Measurements from ENCODE around the gene TRIM34. TPM values are rescaled to one million over a fixed set of nuclear protein-coding genes. Genes with fewer than 3 reads are reported as not detected.
"Not testable (repeated sequence)": the region's sequence is repeated elsewhere in the genome, so short reads cannot be mapped to it uniquely, and the experiment has no call there.

The TRIM34 gene
- total and polyA plus RNA-seq, 2 experiments from 2014 or later, result 3.9 to 5.1 TPM

DNA sequence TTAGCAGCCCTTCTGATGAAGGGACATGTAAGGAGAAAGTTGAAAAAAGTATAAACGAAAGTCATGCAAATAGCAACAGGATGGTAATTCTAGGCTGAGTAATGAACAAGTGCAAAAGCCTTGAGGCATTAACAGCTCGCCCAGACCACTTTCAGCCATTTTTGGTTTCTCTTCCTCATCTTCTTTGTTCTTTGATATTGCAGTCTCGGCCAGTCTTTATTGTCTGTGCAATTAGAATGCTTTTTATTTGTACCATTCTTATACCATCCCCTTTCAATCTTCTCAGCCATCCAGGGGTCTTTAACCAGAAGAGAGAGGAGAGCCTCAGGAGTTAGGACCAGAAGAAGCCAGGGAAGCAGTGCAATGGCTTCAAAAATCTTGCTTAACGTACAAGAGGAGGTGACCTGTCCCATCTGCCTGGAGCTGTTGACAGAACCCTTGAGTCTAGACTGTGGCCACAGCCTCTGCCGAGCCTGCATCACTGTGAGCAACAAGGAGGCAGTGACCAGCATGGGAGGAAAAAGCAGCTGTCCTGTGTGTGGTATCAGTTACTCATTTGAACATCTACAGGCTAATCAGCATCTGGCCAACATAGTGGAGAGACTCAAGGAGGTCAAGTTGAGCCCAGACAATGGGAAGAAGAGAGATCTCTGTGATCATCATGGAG is 7.3 kb downstream of the TRIM34 start:
- no peaks in the 10 kb centered on the region for H3K4me1 ChIP-seq (ENCODE audit: insufficient read depth)
- H2AFZ ChIP-seq, result no peak overlapping the region
- 0 out of 2 replicates have a peak, but pooled peaks cover 4% of the 10 kb centered on the region for H3K36me3 ChIP-seq (ENCODE audit: low read depth)
- H3F3A ChIP-seq (ENCODE audit: insufficient read depth), result no peaks in the 10 kb centered on the region
- no peaks in the 10 kb centered on the region for H4K20me1 ChIP-seq (ENCODE audit: insufficient read depth)
- H3K27me3 ChIP-seq (replicated peaks; ENCODE audit: insufficient read depth), result no peaks in the 10 kb centered on the region
- no peak overlapping the region for H3K4me3 ChIP-seq
- H3K9me2 ChIP-seq (ENCODE audit: insufficient read depth), result no peaks in the 10 kb centered on the region
- H3K9ac ChIP-seq, result no peak overlapping the region
- no peak overlapping the region for H3K4me2 ChIP-seq (ENCODE audit: unreplicated experiment)
- no peak overlapping the region for H3K27ac ChIP-seq
- H3K9me3 ChIP-seq (ENCODE audit: low read depth), result no peaks in the 10 kb centered on the region
- 74 to 83% methylated on average over 5 of the region's 5 CpGs for WGBS, 2 experiments (ENCODE audit: low coverage in 1 of 2, low lambda C conversion rate in 2 of 2, missing lambda C conversion rate in 2 of 2)
- no peaks in the 10 kb centered on the region for H3K79me2 ChIP-seq (ENCODE audit: insufficient read depth)
- in situ Hi-C loops (cut with MboI), result no loop called here
- TF ChIP-seq EZH2phosphoT487 (IDR thresholded peaks at IDR 0.05; ENCODE audit: insufficient read depth, low read depth) (no peak), EZH2 (IDR thresholded peaks at IDR 0.05; ENCODE audit: insufficient read depth, poor library complexity, severe bottlenecking) (no peak)
- no peak for DNase-seq

DNA sequence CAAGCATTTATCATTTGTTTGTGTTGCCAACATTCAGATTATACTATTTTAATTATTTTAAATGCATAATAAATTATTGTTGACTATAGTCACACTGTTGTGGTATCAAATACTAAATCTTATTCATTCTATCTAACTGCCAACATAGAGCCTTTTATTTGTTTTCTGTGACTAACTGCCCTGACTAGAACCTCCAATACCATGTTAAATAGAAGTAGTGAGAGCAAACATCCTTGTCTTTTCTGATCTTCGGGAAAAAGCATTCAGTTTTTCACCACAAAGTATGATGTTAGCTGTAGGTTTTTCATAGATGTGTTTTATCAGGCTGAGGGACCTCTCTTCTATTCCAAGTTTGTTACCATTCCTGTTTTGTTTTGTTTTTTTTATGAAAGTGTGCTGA is 15.2 kb downstream of the TRIM34 start:
- H2AFZ ChIP-seq, result no peak overlapping the region
- no peaks in the 10 kb centered on the region for H3K9me3 ChIP-seq (ENCODE audit: low read depth)
- TF ChIP-seq EZH2phosphoT487 (IDR thresholded peaks at IDR 0.05; ENCODE audit: insufficient read depth, low read depth), result no peak
- H3K9me2 ChIP-seq (ENCODE audit: insufficient read depth), result no peaks in the 10 kb centered on the region
- H3K36me3 ChIP-seq (ENCODE audit: low read depth), result peaks cover 3% of the 10 kb centered on the region; the same call in 1 of the 2 replicates
- no peak overlapping the region for H3K4me2 ChIP-seq (ENCODE audit: unreplicated experiment)
- no peak overlapping the region for H3K4me3 ChIP-seq
- in situ Hi-C loops (cut with MboI), result no loop called here
- no peaks in the 10 kb centered on the region for H3F3A ChIP-seq (ENCODE audit: insufficient read depth)
- no peaks in the 10 kb centered on the region for H3K4me1 ChIP-seq (ENCODE audit: insufficient read depth)
- no peak overlapping the region for H3K27ac ChIP-seq
- no peaks in the 10 kb centered on the region for H3K79me2 ChIP-seq (ENCODE audit: insufficient read depth)
- 47 to 50% methylated on average over 1 of the region's 1 CpG for WGBS, 2 experiments (ENCODE audit: low coverage in 1 of 2, low lambda C conversion rate in 2 of 2, missing lambda C conversion rate in 2 of 2)
- no peak for DNase-seq
- H3K27me3 ChIP-seq (replicated peaks; ENCODE audit: insufficient read depth), result no peaks in the 10 kb centered on the region
- H3K9ac ChIP-seq, result no peak overlapping the region
- no peaks in the 10 kb centered on the region for H4K20me1 ChIP-seq (ENCODE audit: insufficient read depth)

DNA sequence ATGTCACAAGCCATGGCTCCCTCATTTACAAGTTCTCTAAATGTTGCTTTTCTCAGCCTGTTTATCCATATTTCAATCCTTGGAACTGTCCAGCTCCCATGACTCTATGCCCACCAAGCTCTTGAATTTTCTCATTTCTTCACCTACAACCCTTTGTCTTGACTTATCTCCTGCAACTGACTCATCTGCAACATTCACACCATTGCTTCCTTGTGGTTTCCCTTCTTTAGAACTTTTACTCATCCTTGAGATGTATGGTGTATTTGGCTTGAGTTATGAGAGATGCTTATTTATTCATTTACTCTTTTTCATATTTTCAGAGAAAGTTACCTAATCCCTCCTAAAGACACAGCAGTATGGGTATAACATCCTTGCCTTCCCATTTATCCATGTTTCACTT is 18.8 kb downstream of the TRIM34 start:
- DNase-seq, result no peak
- no peaks in the 10 kb centered on the region for H3K79me2 ChIP-seq (ENCODE audit: insufficient read depth)
- in situ Hi-C loops (cut with MboI), result no loop called here
- no peaks in the 10 kb centered on the region for H3K27me3 ChIP-seq (replicated peaks; ENCODE audit: insufficient read depth)
- H3K27ac ChIP-seq, result no peak overlapping the region
- no peaks in the 10 kb centered on the region for H3K9me2 ChIP-seq (ENCODE audit: insufficient read depth)
- no peak overlapping the region for H2AFZ ChIP-seq
- H3K4me1 ChIP-seq (ENCODE audit: insufficient read depth), result no peaks in the 10 kb centered on the region
- no peaks in the 10 kb centered on the region for H4K20me1 ChIP-seq (ENCODE audit: insufficient read depth)
- TF ChIP-seq EZH2phosphoT487 (IDR thresholded peaks at IDR 0.05; ENCODE audit: insufficient read depth, low read depth) (no peak), EZH2 (IDR thresholded peaks at IDR 0.05; ENCODE audit: insufficient read depth, poor library complexity, severe bottlenecking) (no peak)
- H3K4me3 ChIP-seq, result no peak overlapping the region
- H3K9ac ChIP-seq, result no peak overlapping the region
- H3F3A ChIP-seq (ENCODE audit: insufficient read depth), result no peaks in the 10 kb centered on the region
- no peaks in the 10 kb centered on the region for H3K9me3 ChIP-seq (ENCODE audit: low read depth)
- H3K4me2 ChIP-seq (ENCODE audit: unreplicated experiment), result no peak overlapping the region
- H3K36me3 ChIP-seq (ENCODE audit: low read depth), result peaks cover 3% of the 10 kb centered on the region; the same call in 1 of the 2 replicates

DNA sequence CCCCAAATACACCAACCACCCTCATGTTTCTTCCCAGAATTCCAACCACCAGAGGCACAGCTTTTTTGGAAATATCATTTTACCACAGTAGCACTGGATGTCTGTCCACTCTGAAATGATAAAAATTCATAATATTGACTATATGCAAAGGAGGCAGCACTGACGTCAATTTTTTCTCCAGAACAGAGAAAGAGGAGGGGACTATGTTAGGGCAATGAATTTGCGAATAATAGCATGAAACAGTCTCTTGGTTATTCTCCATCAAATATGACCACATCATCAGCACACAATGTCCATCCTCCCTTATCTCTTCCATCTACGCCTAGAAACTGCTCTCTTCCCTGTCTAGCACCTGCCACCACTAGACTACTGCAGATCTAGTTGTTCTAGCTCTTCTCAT is 21.3 kb downstream of the TRIM34 start:
- Histone ChIP-seq H3K79me2 (ENCODE audit: insufficient read depth) (no peaks in the 10 kb centered on the region), H3K9me3 (ENCODE audit: low read depth) (no peaks in the 10 kb centered on the region), H3K9me2 (ENCODE audit: insufficient read depth) (no peaks in the 10 kb centered on the region), H4K20me1 (ENCODE audit: insufficient read depth) (no peaks in the 10 kb centered on the region), H3K36me3 (ENCODE audit: low read depth) (peaks cover 3% of the 10 kb centered on the region; the same call in 1 of the 2 replicates), H3K4me1 (ENCODE audit: insufficient read depth) (no peaks in the 10 kb centered on the region), H3K27me3 (replicated peaks; ENCODE audit: insufficient read depth) (no peaks in the 10 kb centered on the region), H3K27ac (no peak overlapping the region), H3K4me3 (no peak overlapping the region), H3F3A (ENCODE audit: insufficient read depth) (no peaks in the 10 kb centered on the region), H3K4me2 (ENCODE audit: unreplicated experiment) (no peak overlapping the region), H2AFZ (no peak overlapping the region), H3K9ac (no peak overlapping the region)
- in situ Hi-C loops (cut with MboI), result no loop called here
- WGBS, 2 experiments (ENCODE audit: low coverage in 1 of 2, low lambda C conversion rate in 2 of 2, missing lambda C conversion rate in 2 of 2), result 82 to 93% methylated on average over 3 of the region's 3 CpGs
- TF ChIP-seq EZH2phosphoT487 (IDR thresholded peaks at IDR 0.05; ENCODE audit: insufficient read depth, low read depth), result no peak
- TF ChIP-seq EZH2 (IDR thresholded peaks at IDR 0.05; ENCODE audit: insufficient read depth, poor library complexity, severe bottlenecking), result no peak
- DNase-seq, result no peak

DNA sequence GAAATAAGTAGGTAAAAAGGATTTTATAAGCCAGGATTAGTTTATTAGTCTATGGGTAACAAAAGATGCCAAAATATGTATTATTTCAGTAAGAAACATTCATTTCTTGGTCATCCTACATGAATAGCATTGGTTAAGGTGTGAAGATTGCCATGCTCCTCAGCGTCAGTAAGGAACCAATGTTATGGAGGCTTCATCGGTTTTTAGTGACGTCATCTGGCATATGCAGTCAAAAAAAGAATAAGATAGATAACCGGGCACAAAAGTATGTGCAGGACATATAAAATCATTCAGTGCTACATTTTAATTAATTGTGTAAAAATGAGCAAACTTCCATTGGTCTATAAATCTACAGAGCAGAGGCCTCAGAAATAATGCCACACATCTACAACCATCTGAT is 30.7 kb downstream of the TRIM34 start:
- no peak overlapping the region for H3K4me3 ChIP-seq
- no peaks in the 10 kb centered on the region for H3K9me3 ChIP-seq (ENCODE audit: low read depth)
- H3K79me2 ChIP-seq (ENCODE audit: insufficient read depth), result no peaks in the 10 kb centered on the region
- H3K27me3 ChIP-seq (replicated peaks; ENCODE audit: insufficient read depth), result no peaks in the 10 kb centered on the region
- in situ Hi-C loops (cut with MboI), result no loop called here
- no peaks in the 10 kb centered on the region for H3F3A ChIP-seq (ENCODE audit: insufficient read depth)
- H3K4me2 ChIP-seq (ENCODE audit: unreplicated experiment), result no peak overlapping the region
- H3K9ac ChIP-seq, result no peak overlapping the region
- 93% methylated on average over 4 of the region's 4 CpGs for WGBS, 2 experiments (ENCODE audit: low coverage in 1 of 2, low lambda C conversion rate in 2 of 2, missing lambda C conversion rate in 2 of 2)
- no peak overlapping the region for H3K27ac ChIP-seq
- TF ChIP-seq EZH2phosphoT487 (IDR thresholded peaks at IDR 0.05; ENCODE audit: insufficient read depth, low read depth) (no peak), EZH2 (IDR thresholded peaks at IDR 0.05; ENCODE audit: insufficient read depth, poor library complexity, severe bottlenecking) (no peak)
- H4K20me1 ChIP-seq (ENCODE audit: insufficient read depth), result no peaks in the 10 kb centered on the region
- H3K9me2 ChIP-seq (ENCODE audit: insufficient read depth), result no peaks in the 10 kb centered on the region
- DNase-seq, result no peak
- H3K4me1 ChIP-seq (ENCODE audit: insufficient read depth), result no peaks in the 10 kb centered on the region
- H3K36me3 ChIP-seq (ENCODE audit: low read depth), result no peaks in the 10 kb centered on the region
- no peak overlapping the region for H2AFZ ChIP-seq

DNA sequence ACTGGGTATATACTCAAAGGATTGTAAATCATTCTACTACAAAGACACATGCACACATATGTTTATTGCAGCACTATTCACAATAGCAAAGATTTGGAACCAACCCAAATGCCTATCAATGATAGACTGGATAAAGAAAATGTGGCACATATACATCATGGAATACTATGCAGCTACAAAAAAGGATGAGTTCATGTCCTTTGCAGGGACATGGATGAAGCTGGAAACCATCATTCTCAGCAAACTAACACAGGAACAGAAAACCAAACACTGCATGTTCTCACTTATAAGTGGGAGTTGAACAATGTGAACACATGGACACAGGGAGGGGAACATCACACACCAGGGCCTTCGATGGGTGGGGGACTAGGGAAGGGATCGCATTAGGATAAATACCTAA is 32.2 kb downstream of the TRIM34 start:
- DNase-seq; H2AFZ ChIP-seq; H3K27me3 ChIP-seq (replicated peaks; ENCODE audit: insufficient read depth); H3K9me3 ChIP-seq (ENCODE audit: low read depth); H3K4me2 ChIP-seq (ENCODE audit: unreplicated experiment); H3F3A ChIP-seq (ENCODE audit: insufficient read depth); H3K4me1 ChIP-seq (ENCODE audit: insufficient read depth); H3K36me3 ChIP-seq (ENCODE audit: low read depth); H3K4me3 ChIP-seq; in situ Hi-C loops (cut with MboI); H3K27ac ChIP-seq; H3K9ac ChIP-seq; H4K20me1 ChIP-seq (ENCODE audit: insufficient read depth); H3K9me2 ChIP-seq (ENCODE audit: insufficient read depth); H3K79me2 ChIP-seq (ENCODE audit: insufficient read depth): not testable (repeated sequence)
- 98 to 100% methylated on average over 2 of the region's 2 CpGs for WGBS, 2 experiments (ENCODE audit: low coverage in 1 of 2, low lambda C conversion rate in 2 of 2, missing lambda C conversion rate in 2 of 2)
